Mammary epithelial cell (primary cell): ENCODE data around the gene ZCCHC3.

Experiments
- CTCF ChIP-seq, 2 donors: IDR thresholded peaks in 1 of 2; conservative IDR thresholded peaks in 1 of 2; 2 replicates each; pipeline ENCODE4 v1.5.1; 2011 to 2012; ENCODE audit warnings: inconsistent platforms in 2 of 2, low read length in 2 of 2, mild to moderate bottlenecking in 2 of 2, control low read depth in 1 of 2, low read depth in 1 of 2; ENCODE audit not compliant: insufficient read depth in 1 of 2; ENCODE audit errors: extremely low read depth in 1 of 2
- EZH2 ChIP-seq: IDR thresholded peaks from 2 replicates; pipeline ENCODE4 v1.6.1; 2012; ENCODE audit warnings: low read length, inconsistent platforms, borderline replicate concordance

DNA sequence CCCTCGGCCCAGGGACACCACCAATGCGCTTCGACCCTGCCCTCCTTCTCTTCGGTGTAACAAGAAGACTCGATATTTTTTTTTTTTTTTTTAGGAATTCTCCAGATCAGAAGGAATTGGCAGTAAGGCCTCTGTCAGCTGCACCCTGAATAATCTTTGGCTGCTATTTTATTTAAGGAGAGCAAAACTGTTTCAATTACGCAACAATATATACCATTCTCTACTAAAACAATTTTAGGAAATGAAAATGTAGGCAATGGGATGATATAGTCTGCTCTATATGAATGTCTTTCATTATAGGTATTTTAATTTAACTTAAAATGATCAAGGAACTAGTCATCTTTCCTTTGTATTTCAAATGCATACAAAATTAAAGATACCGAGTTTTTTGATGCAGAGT, 13.3 kb downstream of the ZCCHC3 start:
- TF ChIP-seq CTCF (conservative IDR thresholded peaks at IDR 0.05 in 1 of 2, IDR thresholded peaks at IDR 0.05 in 1 of 2; ENCODE audit: extremely low read depth in 1 of 2, insufficient read depth in 1 of 2, low read depth in 1 of 2, low read length in 2 of 2) (no peak), EZH2 (no peak)
